ENCODE data around the gene EXOC1L. TPM values are rescaled to one million over a fixed set of nuclear protein-coding genes. Genes with fewer than 3 reads are reported as not detected.

Gene EXOC1L
- total RNA-seq, 1 donor from 2014 or later = not detected

GRCh38 chr4:55880652-55881280 is 61.2 kb downstream of the EXOC1L start:
- no peak for DNase-seq (ENCODE audit: low read depth in 2 of 2)

GRCh38 chr4:55884093-55884850 is 64.7 kb downstream of the EXOC1L start:
- DNase-seq (ENCODE audit: low read depth in 2 of 2) = no peak

- no peak for DNase-seq (ENCODE audit: low read depth in 2 of 2)
Measured at GRCh38 chr4:55884851-55885219, 65.2 kb downstream of the EXOC1L start.

Other genes with a start within 250 kb of the EXOC1L start
- gene PDCL2, start 227.5 kb upstream of the EXOC1L start, total RNA-seq = not detected in 2 replicates
- 0.22 TPM in 1 of 2 replicates, not detected in the other for gene NMU, start 183.5 kb upstream of the EXOC1L start, total RNA-seq
- 26.8 and 32.7 TPM in 2 replicates for gene EXOC1, start 33.9 kb downstream of the EXOC1L start, total RNA-seq
- 4.1 and 6.5 TPM in 2 replicates for gene CEP135, start 129.2 kb downstream of the EXOC1L start, total RNA-seq